GM12878 (cell line): ENCODE data around the gene IRF2.

Experiments
- MXI1 ChIP-seq: fragments of 150-350 bp; IDR thresholded peaks from 2 replicates; pipeline ENCODE4 v1.6.1; 2011; ENCODE audit warnings: low read depth, mild to moderate bottlenecking, inconsistent platforms, low read length, improper control_type of control experiment
- RAD21 ChIP-seq: IDR thresholded peaks from 2 replicates; pipeline ENCODE4 v1.6.1; 2011; ENCODE audit warnings: mild to moderate bottlenecking, low read depth, low read length, moderate library complexity; ENCODE audit not compliant: insufficient read depth

- TF ChIP-seq MXI1: no peak
- TF ChIP-seq RAD21: no peak
Measured at GRCh38 chr4:184397516-184398163, 76.7 kb downstream of the IRF2 start.
